H54 (cell line): ENCODE measurements around the gene CCDC90B.
"Not testable (repeated sequence)": the region's sequence is repeated elsewhere in the genome, so short reads cannot be mapped to it uniquely, and the experiment has no call there.

Experiments used
- DNase-seq: peaks from one replicate; pipeline ENCODE4 v3.0.0; 2011; ENCODE audit warnings: low spot score, mixed read lengths; ENCODE audit not compliant: insufficient read length
- FAIRE-seq: peaks from 3 replicates; lab custom pipeline; 2011; peaks lifted over from hg19 to GRCh38; lab: Jason Lieb, UNC
- POLR2A ChIP-seq: IDR thresholded peaks from 2 replicates; pipeline ENCODE4 v1.6.1; 2011; ENCODE audit warnings: low read depth, mild to moderate bottlenecking, low read length

The CCDC90B gene, protein sequence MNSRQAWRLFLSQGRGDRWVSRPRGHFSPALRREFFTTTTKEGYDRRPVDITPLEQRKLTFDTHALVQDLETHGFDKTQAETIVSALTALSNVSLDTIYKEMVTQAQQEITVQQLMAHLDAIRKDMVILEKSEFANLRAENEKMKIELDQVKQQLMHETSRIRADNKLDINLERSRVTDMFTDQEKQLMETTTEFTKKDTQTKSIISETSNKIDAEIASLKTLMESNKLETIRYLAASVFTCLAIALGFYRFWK

DNA sequence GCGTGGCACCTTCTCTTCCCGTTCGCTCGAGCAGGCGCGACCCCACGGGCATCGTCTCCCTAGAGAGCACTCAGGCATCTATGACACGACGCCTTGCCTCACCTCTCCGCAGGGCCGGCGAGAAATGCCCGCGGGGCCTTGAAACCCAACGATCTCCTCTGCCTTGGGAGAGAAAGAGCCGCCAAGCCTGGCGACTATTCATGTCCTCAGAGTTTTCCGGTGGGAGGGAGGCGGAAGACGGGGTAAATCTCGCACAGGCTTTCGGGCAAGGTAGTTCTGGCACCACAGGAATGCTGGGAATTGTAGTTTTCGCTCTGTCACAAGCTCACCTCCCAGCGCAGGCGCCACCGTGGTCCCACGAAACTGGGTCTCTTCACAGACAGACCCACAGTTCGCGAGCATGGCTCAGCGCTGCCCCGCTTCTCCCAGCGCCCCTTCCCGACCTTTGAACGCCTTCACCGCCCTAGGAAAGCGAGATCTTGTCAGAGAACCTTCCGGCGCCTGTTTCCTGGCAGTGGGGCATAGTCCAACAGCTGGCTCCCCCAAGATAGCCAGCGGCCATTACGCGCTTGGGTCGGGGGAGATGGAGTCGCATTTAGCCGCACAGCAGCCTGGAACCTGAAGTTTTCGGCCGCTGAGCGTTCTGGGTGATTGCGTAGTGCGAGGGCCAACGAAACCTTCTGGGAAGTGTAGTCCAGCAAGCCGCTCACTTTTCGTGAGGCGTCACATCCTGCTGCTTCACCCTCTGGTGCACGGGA, at the start of gene CCDC90B:
TSS of gene CCDC90B (minus strand) at position 597 of the 758 bp plus-strand sequence. CDS start at position 202, 395 bp downstream.
- FAIRE-seq (peak; percentile 100), DNase-seq (peak; percentile 87)
- TF ChIP-seq POLR2A: peak; percentile 88

DNA sequence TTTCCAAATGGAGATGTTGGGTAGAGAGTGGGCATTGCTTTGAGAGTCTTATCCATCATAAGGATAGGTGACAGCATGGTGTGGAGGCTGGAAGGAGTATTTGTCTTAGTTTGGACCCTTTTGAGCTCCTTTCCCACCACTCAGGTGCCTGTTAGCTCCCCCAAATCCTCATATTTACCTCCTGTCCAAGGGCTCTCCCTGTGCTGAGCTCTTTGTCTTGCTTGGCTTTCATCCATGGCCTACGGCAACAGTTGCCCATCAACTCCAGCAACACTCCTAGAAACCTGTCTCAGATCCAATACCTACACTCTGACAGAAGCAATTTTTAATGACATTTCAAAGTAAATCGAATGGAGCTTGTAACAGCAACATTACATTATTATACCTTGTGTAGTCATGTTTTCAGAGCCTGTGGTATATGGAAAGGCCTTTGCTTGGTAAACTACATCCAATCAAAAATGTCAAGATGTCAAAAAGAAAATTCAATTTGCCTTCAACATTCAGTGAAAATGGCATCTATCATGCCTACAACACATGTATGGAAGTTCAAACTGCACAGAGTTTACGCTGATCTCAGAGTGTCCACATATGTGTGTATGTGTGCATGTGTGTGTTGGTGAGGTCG, 49.4 kb upstream of the CCDC90B start:
- TF ChIP-seq POLR2A: no peak
- FAIRE-seq: no peak
- no peak for DNase-seq

DNA sequence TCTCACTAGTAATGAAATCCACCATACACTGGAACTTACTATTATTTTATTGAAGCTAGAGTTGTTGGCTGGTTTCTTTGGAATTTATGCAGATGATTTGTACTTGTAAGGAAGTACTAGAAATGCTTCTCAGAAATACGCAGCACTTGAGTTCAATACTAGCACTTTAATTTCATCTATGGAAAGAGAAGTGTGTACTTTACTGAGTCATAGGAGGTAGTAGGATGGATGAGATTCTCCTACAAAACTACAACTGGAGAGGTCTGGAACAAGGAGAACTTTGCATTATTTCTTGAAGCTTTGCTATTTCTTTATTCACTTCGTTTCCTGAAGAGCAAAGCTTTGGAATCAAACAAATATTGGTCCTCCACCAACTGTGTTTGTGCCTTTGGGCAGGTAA, 44.1 kb upstream of the CCDC90B start:
- no peak for FAIRE-seq
- no peak for DNase-seq
- TF ChIP-seq POLR2A: no peak

DNA sequence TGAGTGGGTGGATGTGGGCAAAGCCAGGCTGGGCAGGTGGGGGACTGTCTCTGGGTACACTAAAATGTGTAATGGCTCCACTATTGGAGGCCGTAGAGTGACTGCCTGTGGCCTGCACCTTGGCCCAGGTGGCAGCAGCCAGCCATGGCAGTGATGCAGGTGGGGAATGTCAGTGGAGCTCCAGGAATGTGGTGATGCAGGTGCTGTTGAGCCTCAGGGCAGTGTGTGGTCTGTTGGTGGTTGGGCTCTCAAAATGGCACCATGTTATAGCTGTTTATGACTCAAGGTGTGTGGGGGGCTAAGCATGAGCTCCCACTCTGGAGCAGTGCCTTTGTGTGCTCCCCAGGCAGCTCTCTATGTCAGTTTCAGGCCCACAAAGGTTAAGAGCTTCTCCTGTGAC, 40.2 kb upstream of the CCDC90B start:
- FAIRE-seq (no peak), DNase-seq (no peak)
- TF ChIP-seq POLR2A: no peak

DNA sequence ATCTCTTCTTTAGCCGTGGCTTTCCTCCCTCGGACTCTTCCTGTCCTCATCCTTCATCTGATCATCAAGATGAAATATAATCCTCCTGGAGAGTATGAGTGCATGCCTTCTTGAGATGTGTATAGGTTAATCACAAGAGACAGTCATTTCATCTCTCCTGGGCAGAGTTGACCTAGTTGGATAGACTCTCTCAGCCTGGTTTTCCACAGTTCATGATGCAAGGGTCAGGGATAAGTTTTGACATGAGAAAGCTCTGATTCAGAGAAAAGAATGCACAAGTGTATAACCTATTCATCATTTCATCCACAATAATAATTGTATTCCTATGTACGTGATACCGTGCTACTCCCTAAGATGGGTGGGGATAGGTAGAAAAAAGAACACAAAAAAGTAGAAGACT, 33.2 kb upstream of the CCDC90B start:
- TF ChIP-seq POLR2A: no peak
- FAIRE-seq (no peak), DNase-seq (no peak)

DNA sequence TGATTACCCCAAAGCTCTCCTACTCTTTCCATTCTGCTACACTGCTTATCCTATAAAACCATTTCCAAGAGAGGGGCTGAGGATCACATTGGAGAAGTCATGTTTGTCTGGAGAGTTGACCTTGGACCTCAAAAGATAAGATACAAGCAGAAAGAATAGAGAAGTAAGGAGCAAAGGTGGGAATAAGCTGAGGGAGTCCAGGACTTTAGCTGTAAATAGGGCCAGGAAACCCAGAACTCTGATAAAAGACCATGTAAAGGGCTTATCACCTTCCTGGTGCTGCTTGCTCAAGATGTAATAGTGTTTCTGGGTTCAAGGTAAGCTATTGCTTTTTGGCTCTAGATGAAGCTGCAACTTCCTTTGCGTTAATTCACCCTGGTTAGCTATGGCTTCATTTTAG, 32.8 kb upstream of the CCDC90B start:
- no peak for TF ChIP-seq POLR2A
- FAIRE-seq (no peak), DNase-seq (no peak)

DNA sequence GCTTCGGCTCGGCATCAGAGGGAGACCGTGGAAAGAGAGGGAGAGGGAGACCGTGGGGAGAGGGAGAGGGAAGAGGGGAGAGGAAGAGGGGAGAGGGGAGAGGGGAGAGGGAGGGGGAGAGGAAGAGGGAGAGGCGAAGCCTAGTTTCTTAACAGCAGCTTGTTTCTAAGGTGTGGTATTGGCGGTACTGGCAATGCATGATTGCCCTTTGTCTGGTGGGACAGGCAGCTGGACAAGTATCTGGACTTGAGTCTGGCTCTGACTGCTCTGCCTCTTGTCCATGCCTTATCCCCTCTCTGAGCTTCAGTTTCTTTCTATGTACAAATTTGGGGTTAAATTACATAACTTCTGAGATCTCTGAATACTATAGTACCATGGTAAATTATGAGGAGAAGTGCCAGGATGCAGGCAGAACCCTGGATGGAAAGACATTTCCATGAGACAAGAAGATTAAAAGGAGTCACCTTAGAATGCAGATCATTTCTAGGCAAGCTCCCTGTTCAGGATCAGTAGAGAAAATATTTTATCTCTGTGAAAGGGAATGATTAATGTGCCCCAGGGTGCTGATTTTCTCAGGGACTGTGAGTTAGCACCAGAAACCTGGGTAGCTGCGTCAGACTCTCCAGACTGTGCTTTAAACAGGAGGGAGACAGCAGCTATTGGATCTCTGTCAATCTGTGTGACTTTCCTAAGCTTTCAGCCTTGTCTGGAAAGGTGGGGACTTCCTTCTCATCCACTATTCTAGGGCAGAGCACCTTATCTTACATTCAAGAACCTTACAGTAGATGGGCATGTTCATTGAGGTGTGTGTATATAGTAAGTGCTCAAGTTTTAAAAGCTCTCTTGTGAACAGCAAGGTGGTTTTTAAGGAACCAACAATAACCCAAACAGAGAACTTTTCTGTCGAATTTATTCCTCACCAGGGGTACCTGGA, 31.9 kb upstream of the CCDC90B start:
- FAIRE-seq (no peak), DNase-seq (no peak)
- TF ChIP-seq POLR2A: no peak

DNA sequence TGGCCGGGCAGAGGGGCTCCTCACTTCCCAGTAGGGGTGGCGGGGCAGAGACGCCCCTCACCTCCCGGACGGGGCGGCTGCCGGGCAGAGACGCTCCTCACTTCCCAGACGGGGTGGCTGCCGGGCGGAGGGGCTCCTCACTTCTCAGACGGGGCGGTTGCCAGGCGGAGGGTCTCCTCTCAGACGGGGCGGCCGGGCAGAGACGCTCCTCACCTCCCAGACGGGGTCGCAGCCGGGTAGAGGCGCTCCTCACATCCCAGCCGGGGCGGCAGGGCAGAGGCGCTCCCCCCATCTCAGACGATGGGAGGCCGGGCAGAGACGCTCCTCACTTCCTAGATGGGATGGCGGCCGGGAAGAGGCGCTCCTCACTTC, 30.7 kb upstream of the CCDC90B start:
- not testable (repeated sequence) for FAIRE-seq, DNase-seq

DNA sequence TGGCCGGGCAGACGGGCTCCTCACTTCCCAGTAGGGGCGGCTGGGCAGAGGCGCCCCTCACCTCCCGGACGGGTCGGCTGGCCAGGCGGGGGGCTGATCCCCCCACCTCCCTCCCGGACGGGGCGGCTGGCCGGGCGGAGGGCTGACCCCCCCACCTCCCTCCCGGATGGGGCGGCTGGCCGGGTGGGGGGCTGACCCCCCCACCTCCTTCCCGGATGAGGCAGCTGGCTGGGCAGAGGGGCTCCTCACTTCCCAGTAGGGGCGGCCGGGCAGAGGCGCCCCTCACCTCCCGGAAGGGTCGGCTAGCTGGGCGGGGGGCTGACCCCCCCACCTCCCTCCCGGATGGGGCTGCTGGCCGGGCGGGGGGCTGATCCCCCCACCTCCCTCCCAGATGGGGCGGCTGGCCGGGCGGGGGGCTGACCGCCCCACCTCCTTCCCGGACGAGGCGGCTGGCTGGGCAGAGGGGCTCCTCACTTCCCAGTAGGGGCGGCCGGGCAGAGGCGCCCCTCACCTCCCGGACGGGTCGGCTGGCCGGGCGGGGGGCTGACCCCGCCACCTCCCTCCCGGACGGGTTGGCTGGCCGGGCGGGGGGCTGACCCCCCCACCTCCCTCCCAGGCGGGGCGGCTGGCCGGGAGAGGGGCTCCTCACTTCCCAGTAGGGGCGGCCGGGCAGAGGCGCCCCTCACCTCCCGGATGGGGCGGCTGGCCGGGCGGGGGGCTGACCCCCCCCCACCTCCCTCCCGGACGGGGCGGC, 30.2 kb upstream of the CCDC90B start:
- FAIRE-seq, DNase-seq: not testable (repeated sequence)

DNA sequence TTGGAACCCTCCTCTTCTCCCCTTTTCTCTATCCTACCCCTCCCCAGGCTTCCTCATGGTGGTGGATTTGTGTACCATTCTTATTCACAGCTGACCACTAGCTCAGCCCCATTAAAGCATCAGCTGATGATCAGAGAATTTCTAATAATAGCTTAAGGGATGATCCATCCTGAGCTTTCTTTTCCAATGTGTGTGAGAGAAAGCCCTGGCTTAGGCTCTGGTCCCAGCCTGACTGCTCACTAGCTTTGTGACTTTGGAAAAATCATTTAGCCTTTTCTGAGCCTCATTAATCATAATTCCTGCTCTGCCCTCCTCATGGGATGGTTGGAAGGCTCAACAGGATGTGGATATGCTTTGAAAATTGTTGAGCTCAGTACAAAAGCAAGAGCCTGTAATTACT, 26.3 kb upstream of the CCDC90B start:
- TF ChIP-seq POLR2A: no peak
- no peak for FAIRE-seq
- DNase-seq: no peak

DNA sequence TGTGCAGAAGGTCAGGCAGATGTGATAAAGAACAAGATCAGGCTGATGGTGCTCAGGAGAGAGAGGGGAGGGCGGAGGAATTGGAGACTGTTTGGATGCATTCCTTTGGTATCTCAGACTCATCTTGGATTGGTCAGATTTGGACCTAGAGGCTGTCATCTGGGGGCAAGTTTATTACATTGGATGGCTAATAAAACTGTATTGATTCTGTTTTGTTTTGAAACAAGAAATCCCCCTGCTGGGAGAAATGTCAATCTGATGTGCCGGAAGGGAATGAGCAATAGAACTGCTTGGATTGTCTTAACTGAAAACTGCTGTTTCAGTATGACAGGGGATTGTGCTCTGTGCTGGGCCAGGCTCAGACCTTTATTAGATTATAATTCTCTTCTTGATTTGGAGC, 25.5 kb upstream of the CCDC90B start:
- TF ChIP-seq POLR2A: no peak
- FAIRE-seq (no peak), DNase-seq (no peak)

DNA sequence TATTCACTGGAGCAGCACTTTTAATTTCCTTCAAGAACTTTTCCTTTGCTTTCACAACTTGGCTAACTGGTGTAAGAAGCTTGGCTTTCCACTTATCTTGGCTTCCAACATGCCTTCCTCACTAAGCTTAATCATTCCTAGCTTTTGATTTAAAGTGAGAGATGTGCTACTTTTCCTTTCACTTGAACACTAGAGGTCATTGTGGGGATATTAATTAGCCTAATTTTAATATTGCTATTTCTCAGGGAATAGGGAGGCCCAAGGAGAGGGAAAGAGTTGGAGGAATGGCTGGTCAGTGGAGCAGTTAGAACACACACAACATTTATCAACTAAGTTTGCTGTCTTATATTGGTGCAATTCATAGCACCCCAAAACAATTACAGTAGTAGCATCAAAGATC, 24.6 kb upstream of the CCDC90B start:
- DNase-seq (no peak), FAIRE-seq (no peak)
- TF ChIP-seq POLR2A: no peak

DNA sequence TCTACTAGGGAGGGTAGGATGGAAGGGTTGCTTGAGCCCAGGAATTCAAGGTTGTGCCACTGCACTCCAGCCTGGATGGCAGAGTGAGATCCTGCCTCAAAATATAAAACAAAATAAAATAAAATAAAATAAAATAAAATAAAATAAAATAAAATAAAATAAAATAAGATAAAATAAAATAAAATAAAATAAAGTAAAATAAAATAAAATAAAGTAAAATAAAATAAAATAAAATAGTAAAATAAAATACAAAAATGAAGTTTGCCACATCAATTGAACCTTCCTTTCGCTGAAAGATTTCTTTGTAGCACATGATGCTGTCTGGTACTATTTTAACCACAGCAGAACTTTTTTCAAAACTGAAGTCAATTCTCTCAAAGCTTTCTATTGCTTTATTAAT, 22.4 kb upstream of the CCDC90B start:
- not testable (repeated sequence) for FAIRE-seq

More for the DNA sequence above, 22.4 kb upstream of the CCDC90B start:
- DNase-seq: not testable (repeated sequence)
